GM11168 (cell line): Measurements from ENCODE around the gene CMIP.

Experiments used
- in situ Hi-C: fragments of 300-500 bp; cut with MboI; formaldehyde crosslinking; loops from one replicate; pipeline ENCODE4 v1.12.0; 2022; ENCODE audit warnings: low sequenced_read_pairs; ENCODE audit not compliant: unreplicated experiment

Gene CMIP

DNA sequence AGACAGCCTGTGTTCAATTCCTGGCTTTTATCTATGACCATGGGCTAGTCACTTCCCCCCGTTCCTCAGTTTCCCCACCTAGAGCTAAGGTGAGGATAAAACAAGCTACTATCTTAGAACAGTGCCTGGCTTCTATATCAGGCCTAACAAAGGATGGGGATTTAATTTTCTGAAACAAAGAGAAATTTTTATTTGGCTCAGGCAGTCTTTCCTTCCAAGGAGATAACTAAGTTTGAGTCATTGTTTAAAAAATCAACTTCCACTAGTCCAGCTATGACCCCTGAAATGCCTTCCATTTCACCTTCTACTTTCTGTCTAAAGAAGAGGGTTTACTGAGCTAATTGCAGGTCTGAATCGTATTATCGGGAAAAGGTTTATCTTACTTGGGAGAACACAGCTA is 99.0 kb downstream of the CMIP start:
- in situ Hi-C loops = no loop called here

- in situ Hi-C loops = no loop called here
These were observed 99.7 kb downstream of the CMIP start for GRCh38 chr16:81544261-81544660.

DNA sequence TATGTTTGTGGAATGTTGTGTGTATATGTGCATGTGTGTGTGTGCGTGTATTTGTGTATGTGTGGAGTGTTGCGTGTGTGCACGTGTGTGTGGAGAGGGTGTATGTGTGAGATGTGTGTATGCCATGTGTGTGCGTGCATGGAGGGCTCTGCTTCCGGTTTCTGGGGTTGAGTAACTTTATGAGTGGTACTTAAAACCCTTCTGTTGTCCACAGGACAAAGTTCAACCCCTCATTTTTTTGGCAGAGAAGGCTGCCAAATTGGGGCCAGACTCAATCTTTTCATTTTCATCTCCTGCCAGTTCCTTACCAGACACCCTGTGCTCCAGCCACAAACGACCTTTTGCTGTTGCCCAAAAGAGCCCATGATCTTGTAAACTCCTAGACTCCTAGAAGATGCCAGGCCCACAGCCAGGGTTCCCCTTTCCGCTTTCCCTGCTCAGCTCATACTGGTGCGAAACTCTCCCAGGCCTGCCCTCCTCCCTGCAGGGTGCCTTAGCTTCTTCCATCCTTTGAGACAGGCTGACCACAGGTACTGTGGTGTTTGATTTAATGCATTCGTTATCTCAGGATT is 100.2 kb downstream of the CMIP start:
- in situ Hi-C loops = no loop called here

- in situ Hi-C loops = no loop called here
These were observed 101.1 kb downstream of the CMIP start for GRCh38 chr16:81545470-81546250.

DNA sequence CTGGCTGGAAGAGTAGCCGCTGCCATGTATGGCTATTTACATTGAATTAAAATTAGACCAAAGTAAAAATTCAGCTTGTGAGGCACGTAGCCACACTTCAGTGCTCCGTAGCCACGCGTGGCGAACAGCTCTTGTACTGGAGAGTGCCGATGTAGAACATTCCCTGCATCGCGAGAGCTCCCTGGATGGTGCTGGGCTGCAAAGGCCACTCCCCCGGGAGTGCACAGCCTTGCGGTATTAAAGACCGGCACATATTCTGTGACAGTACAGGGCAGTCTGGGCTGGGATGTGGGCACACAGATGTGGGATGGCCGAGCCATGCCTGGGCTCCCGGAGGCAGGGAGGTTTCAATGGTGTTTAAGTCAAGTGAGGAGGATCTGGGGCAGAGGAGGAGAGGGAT is 102.2 kb downstream of the CMIP start:
- in situ Hi-C loops = no loop called here

GRCh38 chr16:81547194-81547938 is 102.8 kb downstream of the CMIP start:
- in situ Hi-C loops = no loop called here

DNA sequence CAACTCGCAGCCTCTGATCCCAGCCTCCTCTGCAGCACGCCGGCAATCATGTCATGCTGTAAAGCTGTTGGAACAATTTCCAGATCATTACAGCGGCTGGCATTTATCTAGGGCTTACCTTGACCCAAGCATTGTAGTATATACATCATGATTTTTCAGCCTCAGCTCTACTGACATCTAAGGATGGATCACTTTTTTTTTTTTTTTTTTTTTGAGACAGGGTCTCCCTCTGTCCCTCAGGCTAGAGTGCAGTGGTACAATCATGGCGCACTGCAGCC is 103.3 kb downstream of the CMIP start:
- in situ Hi-C loops = no loop called here

- in situ Hi-C loops = no loop called here
These were observed 103.9 kb downstream of the CMIP start for GRCh38 chr16:81548551-81548875.

DNA sequence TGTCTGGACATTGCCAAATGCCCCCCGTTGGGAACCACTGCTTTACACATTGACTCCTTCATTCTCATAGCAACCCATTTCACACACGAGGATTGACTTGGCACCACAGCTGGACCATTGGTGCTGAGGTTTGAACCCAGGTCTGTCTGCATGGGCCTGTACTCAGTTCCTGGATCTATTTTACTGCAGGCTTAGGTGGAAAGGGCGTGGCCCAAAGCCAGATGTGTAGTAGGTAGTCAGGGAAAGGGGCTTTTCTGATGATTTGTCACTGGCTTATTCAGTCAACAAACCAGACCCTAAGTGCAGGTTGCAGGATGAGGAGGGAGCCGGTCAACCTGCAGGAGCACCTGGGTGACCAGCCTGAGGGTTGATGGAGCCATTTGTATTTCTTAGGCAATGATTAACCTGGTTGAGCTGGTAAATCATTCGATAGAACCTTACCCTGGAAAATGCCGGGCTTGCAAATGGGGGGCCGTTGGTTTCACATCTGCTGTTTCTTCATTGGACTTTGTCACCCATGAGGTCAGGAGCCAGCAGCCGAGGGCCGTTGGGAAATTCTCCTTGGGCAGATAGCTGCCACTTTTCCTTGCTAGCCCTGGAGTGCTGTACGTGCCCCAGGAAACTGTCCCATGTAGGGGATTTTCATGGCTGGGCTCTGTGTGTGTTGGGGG is 104.4 kb downstream of the CMIP start:
- in situ Hi-C loops = no loop called here

- in situ Hi-C loops = no loop called here
These were observed 105.2 kb downstream of the CMIP start for GRCh38 chr16:81549547-81550431.

DNA sequence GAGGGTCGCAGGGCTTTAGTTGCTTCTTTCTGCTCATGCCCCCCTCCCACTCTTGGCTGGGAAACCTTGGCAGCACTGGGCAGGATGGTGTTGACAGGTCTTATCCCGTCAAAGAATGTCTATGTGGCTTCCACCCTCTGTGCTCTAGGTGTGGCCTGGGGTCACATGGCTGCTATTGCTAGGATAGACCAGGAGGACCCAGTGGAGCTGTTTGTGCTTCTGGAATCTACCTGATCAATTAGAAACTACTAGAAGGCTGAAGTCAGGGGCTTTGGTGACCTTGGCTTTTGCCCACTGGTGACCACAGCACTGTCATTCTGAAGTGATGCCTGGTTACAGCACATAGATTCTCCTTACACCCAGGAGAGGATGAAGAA is 105.8 kb downstream of the CMIP start:
- in situ Hi-C loops = no loop called here

GRCh38 chr16:81551151-81551808 is 106.7 kb downstream of the CMIP start:
- in situ Hi-C loops = no loop called here

- in situ Hi-C loops = no loop called here
These were observed 107.3 kb downstream of the CMIP start for GRCh38 chr16:81551821-81552304.

DNA sequence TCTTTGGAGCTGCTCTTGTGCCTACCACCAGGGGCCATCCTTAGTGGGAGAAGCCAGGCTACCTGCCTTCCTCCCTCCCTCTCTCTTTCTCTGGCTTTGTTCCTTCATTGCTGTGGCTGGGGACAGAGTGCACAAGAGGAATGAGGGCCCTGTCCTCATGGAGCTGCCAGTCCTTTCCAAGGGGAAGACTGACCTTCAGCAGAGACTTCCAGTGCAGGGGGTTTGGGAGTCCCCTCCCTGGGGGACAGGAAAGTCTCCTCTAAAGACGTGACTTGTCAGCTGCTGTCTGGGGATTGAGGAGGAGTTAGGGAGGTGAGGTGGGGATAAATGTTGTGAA is 108.1 kb downstream of the CMIP start:
- in situ Hi-C loops = no loop called here

DNA sequence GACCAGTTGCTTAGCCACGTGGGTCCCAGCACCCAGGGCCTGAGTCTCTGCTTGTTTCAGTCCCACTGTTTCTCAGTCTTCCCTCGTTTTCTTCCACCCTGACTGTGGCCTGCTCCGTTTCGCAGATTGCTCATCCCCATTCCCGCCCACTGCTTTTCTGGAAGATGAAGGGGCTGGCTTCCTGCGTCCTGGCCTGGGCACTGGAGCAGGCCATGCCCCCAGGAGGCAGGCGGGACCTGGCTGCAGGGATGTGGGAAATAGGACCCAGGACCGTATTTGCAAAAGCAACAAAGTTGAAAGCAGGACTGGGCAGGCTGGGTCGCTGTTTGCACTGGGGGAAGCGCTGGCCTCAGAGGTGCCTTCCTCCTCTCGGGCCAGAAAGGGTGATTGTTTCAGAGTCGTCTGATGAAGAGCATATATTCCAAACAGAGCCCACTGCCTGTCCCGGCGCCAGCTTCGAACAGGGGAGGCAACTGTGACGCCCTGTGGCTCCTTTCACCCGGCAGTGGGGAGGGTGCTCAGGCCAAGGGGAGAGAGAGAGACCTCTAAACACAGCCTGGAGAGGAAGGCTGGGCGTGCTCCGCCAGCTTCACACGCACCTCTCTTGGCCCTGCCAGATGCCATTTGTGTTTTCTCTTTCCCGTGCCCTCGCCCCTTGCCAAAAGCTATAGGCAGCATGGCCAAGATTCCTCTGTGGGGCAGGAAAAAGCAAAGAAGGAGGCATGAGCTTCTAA is 108.6 kb downstream of the CMIP start:
- in situ Hi-C loops = no loop called here

- in situ Hi-C loops = no loop called here
These were observed 109.4 kb downstream of the CMIP start for GRCh38 chr16:81553814-81554675.

- in situ Hi-C loops = no loop called here
These were observed 110.4 kb downstream of the CMIP start for GRCh38 chr16:81554979-81555378.

GRCh38 chr16:81555660-81556059 is 111.1 kb downstream of the CMIP start:
- in situ Hi-C loops = no loop called here
